Stimulated activated CD4-positive, alpha-beta T cell treated with anti-CD3 and anti-CD28 coated beads, Interleukin-12 subunit alpha, Interleukin-12 subunit beta, amount 100 ng/mL, for 24 hours (primary cell): ENCODE results near the gene ASAP2.

ENCODE experiments used
- DNase-seq, 2 experiments: peaks; one replicate each; pipeline ENCODE4 v3.0.0-alpha.2; 2020; ENCODE audit warnings: low read depth in 2 of 2

Gene ASAP2

DNA sequence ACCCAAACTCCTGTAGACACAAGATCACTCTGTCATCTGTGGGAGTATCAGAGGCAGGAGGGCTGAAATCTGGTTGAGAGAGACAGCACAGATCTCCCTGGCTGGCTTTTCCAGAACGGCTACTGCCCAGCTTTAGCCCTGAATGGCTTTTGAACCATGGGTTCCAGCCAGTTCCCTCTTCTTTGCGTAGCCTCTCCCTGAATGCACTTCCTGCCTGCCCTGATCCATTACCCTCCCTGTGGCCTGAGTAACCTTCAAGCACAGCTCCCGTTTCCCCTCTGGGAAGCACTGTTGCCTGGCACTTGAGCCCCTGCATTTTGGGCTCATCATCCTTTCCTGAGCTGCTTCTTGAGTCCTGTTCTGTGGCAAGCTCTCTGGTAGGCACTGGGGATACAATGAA lies 68.8 kb downstream of the ASAP2 start:
- DNase-seq: no peak

DNA sequence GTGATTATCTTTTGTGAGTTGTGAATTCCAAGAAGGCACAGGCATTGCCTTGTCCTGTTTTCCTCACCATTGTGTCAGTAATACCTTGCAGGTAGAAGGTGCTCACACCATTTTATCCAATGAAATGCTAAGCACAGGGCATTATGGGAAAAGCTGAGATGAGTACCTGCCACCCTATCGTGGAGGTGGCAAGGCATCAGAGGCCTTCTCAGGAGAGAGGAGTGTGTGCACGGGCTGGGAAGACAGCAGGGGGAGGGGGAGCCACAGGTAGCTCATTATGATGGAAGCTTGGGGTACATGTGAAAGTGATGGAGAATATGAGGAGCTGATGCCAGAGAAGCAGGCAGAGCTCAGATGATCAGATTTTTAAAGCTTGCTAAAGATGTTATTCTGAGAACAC lies 69.5 kb downstream of the ASAP2 start:
- no peak for DNase-seq

DNA sequence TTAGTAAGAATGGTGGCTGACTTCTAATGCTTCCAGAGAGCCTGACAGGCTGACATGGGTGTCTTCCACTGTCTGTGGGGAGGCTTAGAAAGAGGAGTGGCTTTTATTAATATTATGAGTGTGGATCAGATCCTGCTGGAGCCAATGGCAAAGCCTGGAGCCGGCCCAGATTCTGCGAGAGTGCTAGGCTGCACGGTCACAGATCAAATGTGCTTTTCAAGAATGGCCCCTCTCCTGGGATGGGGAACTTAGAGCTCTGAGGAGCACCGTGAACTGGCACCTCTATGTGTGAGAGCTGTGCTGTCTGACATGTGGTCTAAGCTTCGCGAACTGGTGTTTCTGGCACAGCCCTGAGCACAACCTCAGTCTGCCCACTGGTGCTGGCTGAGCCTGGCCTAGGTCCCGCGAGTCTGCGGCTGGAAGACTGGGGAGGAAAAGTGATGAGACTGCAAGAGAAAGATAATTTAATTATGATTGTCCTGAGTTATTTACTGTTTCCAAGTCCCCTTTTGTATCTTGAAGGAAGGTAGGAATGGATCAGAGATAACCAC lies 70.4 kb downstream of the ASAP2 start:
- no peak for DNase-seq

DNA sequence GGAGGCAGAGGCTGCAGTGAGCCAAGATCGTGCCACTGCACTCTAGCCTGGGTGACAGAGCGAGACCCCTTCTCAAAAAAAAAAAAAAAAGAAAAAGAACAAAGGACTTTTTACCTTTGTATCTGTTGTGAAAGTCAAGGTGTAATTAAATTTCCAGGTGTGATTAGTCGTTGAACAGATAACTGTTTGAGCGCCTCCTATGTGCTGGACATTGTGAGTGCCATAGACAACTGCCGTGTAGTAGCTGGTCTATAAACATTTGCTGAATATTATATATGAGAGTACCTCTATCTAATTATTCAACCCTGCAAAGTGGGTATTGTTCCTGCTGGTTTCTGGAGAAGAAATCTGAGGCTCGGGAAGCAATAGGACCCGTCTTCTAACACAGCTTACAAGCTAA lies 71.8 kb downstream of the ASAP2 start:
- no peak for DNase-seq

DNA sequence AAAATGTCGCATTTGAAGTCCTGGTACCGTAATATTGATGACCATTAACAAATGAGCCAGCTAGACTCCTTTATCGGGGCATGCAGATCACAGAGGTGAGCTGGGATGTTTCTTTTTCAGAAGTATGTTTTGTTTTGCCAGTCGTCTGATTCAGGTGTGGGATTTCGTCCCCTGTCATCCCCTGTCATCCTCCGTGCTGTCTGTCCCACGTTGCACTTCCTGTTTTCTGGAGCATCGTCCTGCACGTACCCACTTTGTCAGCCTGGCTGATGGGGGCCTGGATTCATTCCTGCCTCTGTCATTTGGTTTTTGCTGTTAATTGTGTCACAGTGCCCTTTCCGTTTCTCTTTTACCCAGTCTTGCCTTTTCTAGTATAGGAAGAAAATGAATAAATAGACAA lies 72.8 kb downstream of the ASAP2 start:
- no peak for DNase-seq

DNA sequence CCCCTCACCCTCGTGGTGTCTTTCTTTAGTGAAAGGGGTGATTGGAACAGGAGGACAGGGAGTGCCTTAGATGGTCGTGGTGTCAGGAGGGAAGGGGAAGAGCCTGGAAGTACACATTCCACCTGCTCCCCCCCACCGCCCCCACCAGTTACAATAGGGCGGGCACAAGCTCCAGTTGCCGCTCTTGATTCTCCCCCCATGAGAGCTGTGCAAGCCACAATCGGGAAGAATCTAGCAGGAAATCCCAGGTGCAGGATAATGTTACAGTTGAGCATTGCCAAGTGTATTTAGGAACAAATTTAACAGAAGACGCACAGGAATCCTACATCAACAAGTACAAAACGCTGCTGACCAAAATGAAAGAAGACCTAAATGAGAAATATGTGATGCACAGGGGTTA lies 73.6 kb downstream of the ASAP2 start:
- DNase-seq: no peak

DNA sequence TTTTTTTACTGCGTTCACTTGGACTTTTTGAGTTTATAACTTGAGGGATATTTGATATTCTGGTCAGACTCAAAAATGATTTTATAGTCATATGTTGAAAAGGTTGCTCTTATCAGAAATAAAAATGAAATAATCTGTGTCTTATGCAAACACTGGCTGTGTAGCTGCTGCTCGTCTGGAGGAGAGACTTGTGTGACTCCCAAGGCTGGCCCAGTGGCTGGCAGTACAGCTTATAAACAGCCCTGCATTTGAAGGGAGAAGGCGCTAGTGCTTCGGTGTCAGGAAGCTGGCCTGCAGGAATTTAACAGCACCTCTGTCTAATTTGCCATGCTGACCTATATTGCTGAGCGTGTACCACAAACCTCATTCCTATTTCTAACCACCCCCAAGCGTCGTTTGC lies 74.5 kb downstream of the ASAP2 start:
- no peak for DNase-seq

DNA sequence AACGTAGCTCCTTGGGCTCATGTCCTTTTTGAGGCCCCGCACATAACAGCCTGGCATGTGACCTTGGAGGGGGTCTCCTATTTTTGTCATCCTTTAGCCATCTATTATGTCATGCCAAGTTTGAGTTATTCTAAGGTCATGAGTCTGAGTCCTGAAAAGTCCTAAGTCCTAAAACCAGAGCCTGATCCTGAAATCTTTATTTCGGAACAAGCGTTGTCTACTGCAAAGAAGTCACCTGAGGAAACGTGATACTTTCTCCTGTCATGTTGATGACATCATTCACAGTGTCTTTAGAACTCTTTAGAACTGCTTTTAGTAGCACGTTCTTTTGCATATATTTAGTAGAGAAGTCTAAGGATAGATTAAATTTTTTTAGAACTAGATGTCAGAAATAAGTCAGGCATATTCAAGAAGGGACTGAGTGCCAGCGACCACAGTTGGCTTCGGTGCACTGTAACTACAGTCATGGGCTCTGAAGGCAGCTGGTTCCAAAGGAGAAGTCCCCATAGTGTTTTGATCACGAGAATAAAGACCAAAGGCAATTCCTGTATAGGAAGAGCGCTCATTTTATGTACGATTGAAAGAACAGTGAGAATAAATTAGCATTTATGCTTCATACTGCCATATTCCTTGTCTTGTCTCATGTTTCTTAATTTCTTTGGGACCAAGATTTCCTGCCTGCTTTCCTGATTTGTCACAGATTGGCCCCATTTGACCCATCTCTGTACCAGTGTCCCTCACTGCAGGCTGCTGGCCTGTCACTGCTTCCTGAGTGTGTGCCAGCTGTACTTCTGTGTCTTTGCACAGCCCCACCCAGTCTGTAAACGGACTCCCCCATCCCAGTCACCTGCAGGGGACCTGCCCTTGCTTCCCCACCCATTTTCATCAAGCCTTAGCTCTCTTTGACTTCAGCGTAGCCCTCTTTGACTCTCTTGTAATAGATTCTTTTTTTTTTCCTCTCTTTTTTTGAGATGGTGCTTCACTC lies 75.8 kb downstream of the ASAP2 start:
- no peak for DNase-seq

DNA sequence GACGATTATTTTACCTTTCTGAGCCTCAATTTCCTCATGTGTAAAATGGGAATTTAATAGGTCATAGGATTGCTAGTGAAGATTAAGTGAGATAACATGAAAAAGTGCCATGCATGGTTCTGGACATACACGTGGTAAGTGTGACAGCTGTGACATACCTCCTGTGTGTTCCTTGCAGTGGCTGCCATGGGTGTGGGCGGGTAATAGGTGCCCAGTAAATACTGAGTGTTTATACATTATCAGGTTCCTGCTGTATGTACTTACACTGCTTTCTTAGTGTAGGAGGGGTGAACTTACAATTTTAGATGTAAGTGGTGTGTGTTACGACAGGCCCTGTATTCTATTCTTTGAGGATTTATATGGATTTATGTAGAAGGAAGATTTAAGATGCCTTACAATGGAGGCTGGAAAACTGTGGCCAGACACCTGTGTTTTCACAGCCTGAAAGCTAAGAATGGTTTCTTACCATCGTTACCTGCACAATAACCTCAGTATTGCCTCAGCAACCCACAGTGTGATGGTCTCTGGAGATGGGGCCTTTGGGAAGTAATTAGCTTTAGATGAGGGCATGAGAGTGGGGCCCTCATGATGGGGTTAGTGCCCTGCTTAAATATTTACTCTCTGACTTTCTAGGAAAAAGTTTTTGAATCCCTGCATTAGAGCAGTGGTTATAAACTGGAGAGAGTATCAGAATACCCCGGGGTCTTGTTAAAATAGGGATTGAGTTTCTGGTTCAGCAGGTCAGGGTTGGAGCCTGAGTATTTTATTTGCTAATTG lies 78.1 kb downstream of the ASAP2 start:
- no peak for DNase-seq

DNA sequence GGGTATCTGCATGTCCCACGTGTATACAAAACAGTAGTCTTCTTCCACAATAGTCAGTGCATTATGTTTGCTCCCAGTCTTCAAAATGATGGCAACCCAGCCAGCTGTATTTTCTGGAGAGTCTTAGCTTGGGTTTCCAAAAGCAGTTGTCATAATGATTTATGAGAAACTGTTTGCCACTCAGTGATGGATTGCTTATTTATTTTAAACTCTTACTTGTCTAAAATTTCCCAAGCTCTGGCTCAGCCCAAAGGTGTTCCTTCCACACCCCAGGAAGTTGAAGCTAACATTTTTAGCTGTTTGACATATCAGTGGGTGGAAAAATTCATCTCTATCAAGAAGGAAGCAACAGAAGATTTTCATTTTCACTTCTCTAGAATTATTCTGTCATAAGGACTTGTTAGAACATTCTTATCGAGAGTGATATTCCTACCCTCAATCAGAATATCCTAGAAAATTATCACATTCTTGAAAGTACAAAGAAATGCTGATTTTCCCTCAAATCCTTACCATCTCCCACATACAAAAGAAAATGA lies 78.8 kb downstream of the ASAP2 start:
- no peak for DNase-seq

DNA sequence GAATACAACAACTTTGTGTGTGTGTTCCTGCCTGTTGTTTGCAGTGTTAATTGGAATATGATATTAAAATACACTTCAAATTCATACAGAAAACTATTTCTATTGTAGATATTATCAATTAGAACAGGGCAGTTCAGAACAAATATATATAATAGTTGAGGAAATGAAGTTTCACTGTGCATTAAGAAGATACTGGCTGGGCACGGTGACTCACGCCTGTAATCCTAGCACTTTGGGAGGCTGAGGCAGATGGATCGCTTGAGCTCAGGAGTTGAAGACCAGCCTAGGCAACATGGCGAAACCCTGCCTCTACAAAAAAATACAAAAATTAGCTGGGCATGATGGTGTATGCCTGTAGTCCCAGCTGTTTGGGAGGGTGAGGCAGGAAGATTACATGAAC lies 79.3 kb downstream of the ASAP2 start:
- DNase-seq: no peak

DNA sequence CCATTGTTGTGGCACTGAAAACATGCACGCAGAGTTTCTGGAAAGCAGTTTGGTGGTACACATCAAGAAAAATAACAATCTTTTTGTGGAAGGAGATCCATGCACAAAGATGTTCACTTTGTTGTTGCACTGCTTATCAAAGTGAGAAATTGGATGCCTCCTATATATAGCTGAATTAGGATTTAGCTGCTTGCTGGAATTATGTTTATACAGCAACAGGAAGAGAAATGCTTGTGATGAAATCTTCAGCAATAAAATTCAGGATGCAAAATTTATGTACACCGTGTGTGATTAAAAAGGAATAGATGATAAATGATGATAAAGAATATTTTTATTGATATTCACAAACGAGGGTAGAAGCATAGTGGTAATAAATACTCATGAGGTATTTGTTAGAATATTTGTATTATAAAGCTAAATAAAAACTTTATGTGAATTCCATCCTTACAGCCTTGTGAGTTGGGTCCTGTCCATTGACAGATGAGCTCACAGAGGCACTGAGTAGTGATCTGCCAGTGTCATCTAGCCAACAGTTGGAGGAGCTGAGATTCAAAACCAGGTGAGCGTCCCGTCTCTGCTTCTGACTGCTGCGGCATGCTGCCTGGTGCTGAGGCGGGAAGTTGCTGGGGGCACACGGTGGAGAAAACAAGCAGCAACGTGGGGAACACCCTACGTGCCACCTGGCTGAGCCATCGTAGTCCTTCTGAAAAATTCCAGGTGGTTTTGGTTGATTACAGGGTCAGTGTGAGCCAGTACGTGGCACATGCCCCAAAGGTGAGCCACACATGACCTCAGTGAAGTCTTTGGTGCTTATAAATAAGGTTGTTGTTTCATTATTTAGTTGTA lies 80.2 kb downstream of the ASAP2 start:
- no peak for DNase-seq

DNA sequence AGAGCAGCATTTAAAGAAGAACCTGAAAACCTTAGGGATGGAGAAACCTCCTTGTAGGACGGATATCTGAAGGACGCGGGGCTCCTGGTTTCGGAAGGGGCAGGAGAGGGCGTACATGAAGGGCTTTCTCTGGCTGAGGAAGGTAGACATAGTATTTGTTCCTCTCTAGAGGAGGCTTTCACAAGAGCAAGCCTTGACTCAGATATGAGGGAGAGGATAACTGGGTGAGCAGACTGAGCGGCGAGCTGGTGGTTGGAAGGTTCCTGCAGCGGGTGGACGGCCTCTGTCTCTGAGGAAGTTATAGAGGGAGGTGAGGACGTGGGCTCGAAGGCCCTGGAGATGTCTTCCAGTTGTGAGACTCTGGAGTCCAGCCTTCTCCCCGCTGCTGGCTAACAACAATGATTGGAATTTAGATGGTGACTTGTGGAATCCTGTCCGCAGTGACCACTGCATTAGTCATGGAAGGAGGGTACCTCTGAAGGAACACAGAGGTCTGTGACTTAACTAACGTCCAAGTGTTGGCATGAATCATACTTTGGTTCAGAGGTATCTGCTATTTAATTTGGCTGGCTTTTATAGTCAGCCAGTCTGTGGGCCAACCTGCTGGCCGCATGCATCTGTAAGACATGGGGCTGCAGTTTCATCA lies 80.9 kb downstream of the ASAP2 start:
- DNase-seq: no peak

DNA sequence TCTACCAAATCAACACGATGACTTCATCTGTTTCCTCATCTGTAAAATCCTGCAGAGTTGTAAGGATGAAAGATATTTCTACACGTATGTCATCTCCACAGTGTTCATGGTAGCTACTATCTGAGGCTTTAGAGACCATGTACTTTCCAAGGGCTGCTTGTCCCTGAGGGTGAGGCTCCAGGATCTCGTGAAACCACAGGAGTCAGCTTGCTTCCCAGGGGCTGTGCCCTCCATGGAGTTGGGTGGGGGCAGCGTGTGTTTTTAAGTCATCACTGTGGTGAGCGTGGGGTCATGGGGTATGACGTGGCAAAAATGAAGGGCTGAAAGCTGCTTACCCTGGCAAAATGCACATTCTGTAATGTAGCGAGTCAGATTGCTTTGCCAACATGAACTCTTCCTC lies 81.6 kb downstream of the ASAP2 start:
- no peak for DNase-seq

DNA sequence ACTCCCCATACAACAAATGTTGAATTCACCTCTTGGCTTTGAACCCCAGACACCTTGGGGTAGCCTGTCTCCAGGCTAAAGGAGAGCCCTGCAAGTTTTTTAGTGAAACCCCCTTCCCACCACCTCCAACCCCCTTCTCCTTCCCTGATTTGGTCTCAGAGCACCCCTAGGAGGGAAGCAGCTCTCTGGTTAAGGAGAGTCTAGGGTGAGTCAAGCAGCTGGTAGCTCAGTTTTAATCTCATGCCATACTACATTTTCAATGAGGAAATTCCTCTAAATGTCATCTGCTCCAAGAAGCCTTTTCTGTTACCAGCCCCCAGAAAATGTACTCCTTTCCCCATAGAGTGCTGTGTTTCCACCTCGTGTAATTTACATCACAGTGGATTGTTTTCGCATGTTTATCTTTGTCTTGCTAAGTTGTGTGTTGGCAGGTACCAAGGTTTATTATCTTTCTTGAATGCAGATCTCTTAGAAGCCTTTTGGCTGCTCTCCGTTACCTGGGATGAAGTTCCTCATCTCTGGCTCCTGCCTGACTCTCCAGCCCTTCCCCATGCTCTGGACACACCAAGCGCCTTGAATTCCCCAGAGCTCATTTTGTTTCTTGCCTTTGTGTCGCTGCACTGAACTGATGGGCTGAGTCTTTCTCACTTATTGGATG lies 82.2 kb downstream of the ASAP2 start:
- no peak for DNase-seq

DNA sequence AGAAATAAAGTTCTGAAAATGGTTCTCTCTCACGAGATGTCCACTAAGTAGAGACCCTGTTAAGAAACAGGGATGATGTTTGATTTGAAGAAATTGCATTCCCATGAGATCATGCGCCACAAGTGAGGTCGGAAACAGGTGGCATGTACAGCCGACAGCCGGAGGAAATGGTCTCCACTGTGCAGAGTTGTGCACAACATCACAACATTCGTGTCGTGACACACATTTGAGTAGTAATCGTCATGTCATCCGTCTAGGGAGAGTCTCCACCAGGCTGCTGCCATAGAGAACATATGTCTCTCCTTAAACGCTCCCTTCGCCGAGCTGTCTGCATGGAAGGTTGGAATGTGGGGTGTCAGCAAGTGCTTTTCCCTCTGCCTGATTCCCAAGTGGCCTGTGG lies 84.7 kb downstream of the ASAP2 start:
- DNase-seq: no peak

DNA sequence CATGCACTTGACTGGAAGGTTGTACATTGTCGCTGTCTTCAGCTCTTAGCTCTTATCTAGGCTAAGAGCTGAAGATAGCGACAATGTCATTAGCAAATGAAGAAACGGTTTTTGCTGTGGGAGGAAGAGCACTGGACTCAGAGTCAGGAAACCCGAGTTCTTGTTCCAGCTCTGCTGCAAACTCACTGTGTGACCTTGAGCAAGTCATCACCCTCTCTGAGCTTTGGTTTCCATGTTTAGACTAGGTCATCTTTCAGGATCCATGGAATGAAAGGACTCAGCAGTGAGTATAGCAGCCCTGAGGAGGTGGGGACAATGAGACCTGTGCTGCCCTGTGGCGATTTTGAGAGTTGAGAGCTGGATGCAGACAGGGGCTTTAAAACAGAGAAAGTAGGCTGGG lies 85.3 kb downstream of the ASAP2 start:
- DNase-seq: no peak

DNA sequence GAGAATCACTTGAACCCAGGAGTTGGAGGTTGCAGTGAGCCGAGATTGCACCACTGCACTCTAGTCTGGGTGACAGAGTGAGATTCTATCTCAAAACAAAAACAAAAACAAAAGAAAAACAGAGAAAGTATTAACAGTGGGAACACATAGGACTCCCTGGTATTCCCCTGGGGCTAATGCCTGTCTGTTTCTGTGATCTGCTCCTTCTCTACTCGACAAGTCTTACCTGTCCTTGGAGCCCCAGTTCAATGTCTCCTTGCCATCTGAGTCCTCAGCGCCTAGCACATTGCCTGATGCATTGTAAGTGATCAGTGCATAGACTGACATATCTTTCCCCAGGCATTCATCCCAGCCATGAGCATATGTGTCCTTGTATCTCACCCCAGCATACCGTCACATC lies 85.8 kb downstream of the ASAP2 start:
- no peak for DNase-seq

DNA sequence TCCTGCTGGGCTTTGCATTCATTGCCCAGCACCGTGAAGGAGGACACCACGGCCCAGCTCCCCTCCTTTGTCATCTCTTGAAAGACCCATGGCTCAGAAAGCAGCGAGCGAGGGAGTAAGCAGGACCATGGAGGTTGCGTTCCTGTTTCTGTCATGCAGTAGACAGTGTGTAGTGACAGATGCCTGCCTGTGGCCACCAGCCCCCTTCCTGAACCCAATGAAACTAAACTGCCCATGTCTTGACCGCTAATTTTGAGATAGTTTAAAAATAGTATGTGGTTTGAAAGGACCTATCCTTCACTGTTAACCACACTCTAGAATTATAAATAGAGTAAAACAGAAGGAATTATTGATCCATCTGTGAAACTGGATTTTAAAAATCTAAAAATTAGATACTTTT lies 88.2 kb downstream of the ASAP2 start:
- no peak for DNase-seq

DNA sequence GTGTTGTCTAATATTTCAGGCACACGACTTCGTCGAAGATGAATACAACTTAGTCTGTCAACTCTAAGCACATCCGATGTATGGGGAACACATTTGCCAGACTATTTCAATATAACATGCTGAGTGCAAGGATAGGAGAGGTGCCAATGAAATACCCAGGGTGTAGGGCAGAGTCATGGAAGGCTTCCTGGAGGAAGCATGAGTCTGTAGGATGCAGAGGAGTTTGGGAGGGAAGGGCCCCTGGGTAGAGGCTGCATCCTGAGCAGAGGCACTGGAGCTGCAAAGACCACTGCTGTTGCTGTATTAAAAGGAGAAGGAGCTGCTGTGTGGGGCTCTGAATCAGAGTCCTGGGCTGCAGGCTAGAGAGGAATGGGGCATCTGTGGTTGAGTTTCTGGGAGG lies 89.9 kb downstream of the ASAP2 start:
- DNase-seq: no peak

DNA sequence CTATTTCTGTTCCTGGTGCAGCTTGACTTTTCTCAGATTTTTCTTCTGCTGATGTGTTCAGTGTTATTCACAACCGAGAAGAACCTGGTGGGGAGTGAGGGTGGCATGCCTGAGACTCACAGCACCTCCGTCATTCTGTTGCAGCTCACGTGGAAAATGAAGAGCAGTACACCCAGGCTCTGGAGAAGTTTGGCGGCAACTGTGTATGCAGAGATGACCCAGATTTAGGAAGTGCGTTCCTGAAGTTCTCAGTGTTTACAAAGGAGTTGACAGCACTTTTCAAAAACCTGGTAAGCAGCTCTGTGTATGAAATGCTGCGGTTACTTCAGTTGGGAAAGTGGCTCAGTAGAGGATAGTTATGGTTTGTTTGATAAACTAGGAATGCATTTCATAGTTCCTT lies 90.5 kb downstream of the ASAP2 start:
- no peak for DNase-seq
